ENCODE results near the gene FRMD4A. TPM values are rescaled to one million over a fixed set of nuclear protein-coding genes. Genes with fewer than 3 reads are reported as not detected.
A peak's percentile ranks its signal among the peaks of the same experiment; 100 is the strongest.

Gene FRMD4A
- total and polyA plus RNA-seq, 11 donors, result 12.2 to 58.1 (median 28.1) TPM

DNA sequence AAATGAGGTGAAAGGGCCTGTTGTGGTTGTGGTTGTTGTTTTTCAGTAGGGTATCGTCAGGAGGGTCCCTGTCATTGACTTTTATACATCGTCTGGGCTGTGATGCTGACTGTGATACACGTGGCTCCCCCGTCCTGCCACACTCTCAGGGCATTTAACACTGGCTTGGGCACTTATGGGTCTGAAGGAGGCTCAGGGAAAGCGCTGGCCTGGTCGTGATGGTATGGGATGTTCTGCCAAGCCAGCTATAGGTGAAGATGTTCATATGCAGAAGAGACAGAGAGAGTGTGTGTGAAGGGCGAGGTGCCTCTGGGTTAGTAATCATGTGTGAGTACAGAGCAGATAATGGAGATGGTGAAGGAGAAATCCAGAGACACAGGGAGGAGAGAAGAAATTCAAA, 585.5 kb downstream of the FRMD4A start:
- DNase-seq, result no peak
- H3K4me3 ChIP-seq, result no peak overlapping the region
- H3K9me3 ChIP-seq, result no peaks in the 10 kb centered on the region
- no peak overlapping the region for H3K27ac ChIP-seq
- intact Hi-C loops (cut with DNase I), result no loop called here
- H3K27me3 ChIP-seq, result no peaks in the 10 kb centered on the region
- peaks cover 0 to 16% (median 8%) of the 10 kb centered on the region in 12 donors for H3K4me1 ChIP-seq
- no peak for ATAC-seq
- no peak for TF ChIP-seq POLR2A (IDR thresholded peaks at IDR 0.05)
- TF ChIP-seq, protein P1, sequence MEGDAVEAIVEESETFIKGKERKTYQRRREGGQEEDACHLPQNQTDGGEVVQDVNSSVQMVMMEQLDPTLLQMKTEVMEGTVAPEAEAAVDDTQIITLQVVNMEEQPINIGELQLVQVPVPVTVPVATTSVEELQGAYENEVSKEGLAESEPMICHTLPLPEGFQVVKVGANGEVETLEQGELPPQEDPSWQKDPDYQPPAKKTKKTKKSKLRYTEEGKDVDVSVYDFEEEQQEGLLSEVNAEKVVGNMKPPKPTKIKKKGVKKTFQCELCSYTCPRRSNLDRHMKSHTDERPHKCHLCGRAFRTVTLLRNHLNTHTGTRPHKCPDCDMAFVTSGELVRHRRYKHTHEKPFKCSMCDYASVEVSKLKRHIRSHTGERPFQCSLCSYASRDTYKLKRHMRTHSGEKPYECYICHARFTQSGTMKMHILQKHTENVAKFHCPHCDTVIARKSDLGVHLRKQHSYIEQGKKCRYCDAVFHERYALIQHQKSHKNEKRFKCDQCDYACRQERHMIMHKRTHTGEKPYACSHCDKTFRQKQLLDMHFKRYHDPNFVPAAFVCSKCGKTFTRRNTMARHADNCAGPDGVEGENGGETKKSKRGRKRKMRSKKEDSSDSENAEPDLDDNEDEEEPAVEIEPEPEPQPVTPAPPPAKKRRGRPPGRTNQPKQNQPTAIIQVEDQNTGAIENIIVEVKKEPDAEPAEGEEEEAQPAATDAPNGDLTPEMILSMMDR (IDR thresholded peaks at IDR 0.05), result no peak
- WGBS, 4 donors, result 89 to 96% (median 94%) methylated on average over 7 of the region's 7 CpGs
- peaks cover 0 to 39% (median 5%) of the 10 kb centered on the region in 9 donors for H3K36me3 ChIP-seq

DNA sequence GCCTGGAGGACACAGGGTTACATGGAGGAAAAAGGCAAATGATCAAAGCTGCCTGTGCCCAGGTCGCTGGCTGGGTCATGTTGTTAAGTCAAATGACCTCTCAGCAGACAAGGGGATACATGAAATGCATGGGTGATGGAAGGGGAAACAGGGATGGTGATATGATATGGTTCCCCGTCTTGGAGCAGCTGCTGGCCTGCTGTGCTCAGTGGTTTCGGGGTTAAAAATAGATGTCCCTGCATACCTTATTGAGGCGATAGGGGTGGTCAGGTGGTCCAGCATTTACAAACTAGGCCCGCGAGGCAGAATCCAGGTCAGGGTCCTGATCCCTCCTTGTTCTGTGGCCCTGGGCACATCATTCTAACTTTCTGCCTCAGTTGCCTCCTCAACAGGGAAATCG, 586.8 kb downstream of the FRMD4A start:
- DNase-seq, result no peak
- intact Hi-C loops (cut with DNase I), result no loop called here
- Histone ChIP-seq H3K9me3 (no peaks in the 10 kb centered on the region), H3K36me3 (peaks cover 0 to 52% (median 16%) of the 10 kb centered on the region in 9 donors), H3K27ac (no peak overlapping the region), H3K27me3 (no peaks in the 10 kb centered on the region), H3K4me3 (no peak overlapping the region), H3K4me1 (peaks cover 0 to 16% (median 8%) of the 10 kb centered on the region in 12 donors)
- peak in 2 of 4 donors; percentile 49 to 50 for ATAC-seq
- no peak for TF ChIP-seq POLR2A (IDR thresholded peaks at IDR 0.05)
- TF ChIP-seq, protein P1 (IDR thresholded peaks at IDR 0.05), result no peak
- WGBS, 4 donors, result 60 to 69% (median 63%) methylated on average over 7 of the region's 7 CpGs

DNA sequence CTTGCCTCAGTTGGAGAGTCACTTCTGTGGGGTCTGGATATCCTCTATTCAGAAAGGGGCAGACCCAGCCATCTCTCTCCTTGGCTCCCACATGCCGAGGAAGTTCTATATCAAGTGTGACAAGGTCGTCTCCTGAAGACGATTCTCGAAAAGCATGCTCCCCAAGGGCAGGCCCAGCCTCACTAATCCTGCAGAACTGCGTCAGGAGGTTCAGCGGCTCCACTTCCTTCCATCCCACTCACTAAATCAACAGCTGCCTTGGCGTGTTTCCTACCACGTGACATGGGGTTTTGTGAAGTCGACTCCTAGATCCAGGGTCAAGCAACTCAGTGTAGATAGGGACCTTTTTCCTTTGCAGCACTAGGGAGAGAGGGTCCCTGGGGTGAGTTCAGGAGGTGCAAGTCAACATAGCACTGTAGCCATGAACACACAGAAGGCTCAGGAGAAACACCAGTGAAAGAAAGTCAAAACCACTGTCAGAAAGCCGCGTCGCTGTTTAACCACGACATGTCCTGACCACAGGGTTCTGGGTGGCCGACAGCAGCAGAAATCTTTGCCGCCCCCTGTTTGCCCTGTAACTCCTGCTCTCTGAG, 587.5 kb downstream of the FRMD4A start:
- WGBS, 4 donors, result 55 to 68% (median 64%) methylated on average over 15 of the region's 15 CpGs
- H3K9me3 ChIP-seq, result no peaks in the 10 kb centered on the region
- TF ChIP-seq, protein P1 (IDR thresholded peaks at IDR 0.05), result no peak
- no peak for TF ChIP-seq POLR2A (IDR thresholded peaks at IDR 0.05)
- peak in 3 of 5 donors; percentile 50 to 56 (median 55) for DNase-seq
- peaks cover 0 to 16% (median 8%) of the 10 kb centered on the region in 12 donors for H3K4me1 ChIP-seq
- no peak overlapping the region for H3K4me3 ChIP-seq
- H3K27me3 ChIP-seq, result no peaks in the 10 kb centered on the region
- no peak overlapping the region for H3K27ac ChIP-seq
- peaks cover 0 to 60% (median 18%) of the 10 kb centered on the region in 9 donors for H3K36me3 ChIP-seq
- ATAC-seq, result peak in 3 of 4 donors; percentile 31 to 67 (median 31)
- intact Hi-C loops (cut with DNase I), result no loop called here

DNA sequence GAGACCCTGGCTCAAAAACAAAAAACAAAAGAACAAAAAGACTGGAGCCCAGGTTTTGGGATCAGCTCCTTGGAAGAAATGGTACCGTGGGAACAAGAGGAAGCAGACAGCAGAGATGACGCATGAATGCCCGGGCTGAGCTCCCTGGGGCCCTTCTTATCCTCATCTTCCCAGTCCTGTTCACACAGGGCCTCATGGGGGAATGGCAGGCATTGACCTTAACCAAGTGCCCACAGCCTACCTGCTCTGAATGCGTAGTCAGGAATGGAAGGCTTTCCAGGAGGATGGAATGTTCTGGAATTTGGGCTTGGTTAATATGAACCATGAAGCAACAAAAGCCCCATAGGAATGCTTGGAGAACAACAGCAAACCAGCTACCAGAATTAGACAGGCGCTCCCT, 589.3 kb downstream of the FRMD4A start:
- no peak for TF ChIP-seq POLR2A (IDR thresholded peaks at IDR 0.05)
- TF ChIP-seq, protein P1 (IDR thresholded peaks at IDR 0.05), result no peak
- no peak for DNase-seq
- ATAC-seq, result no peak
- no peaks in the 10 kb centered on the region for H3K27me3 ChIP-seq
- H3K36me3 ChIP-seq, result peaks cover 0 to 64% (median 18%) of the 10 kb centered on the region in 9 donors
- WGBS, 4 donors, result 91 to 97% (median 95%) methylated on average over 5 of the region's 5 CpGs
- H3K4me1 ChIP-seq, result peaks cover 0 to 16% (median 8%) of the 10 kb centered on the region in 12 donors
- no peaks in the 10 kb centered on the region for H3K9me3 ChIP-seq
- H3K27ac ChIP-seq, result no peak overlapping the region
- H3K4me3 ChIP-seq, result no peak overlapping the region
- intact Hi-C loops (cut with DNase I), result no loop called here

Data from heart left ventricle (tissue), 16 donors.